ENCODE results near the gene ATP2B2. TPM values are rescaled to one million over a fixed set of nuclear protein-coding genes. Genes with fewer than 3 reads are reported as not detected.

ATP2B2 gene
- total RNA-seq, 1 experiment from 2014 or later: not detected

- no peaks in the 10 kb centered on the region for H3K4me1 Mint-ChIP-seq (ENCODE audit: low read depth, unreplicated experiment)
- H3K27me3 Mint-ChIP-seq (ENCODE audit: unreplicated experiment): peaks cover 38% of the 10 kb centered on the region
- H3K36me3 Mint-ChIP-seq (ENCODE audit: insufficient read depth, unreplicated experiment): peaks cover 36% of the 10 kb centered on the region
- no TSS peak for BruUV-seq (replicated peaks)
- peak overlapping the region; percentile 82 for H3K4me3 Mint-ChIP-seq (ENCODE audit: low read depth, unreplicated experiment)
- no peak for TF ChIP-seq CTCF (IDR thresholded peaks at IDR 0.05; ENCODE audit: unreplicated experiment)
- CTCF ChIA-PET: interaction anchor here (0.7 to 1.3 kb wide), 4 partner anchors 16 to 218 kb away, joined by 3 to 6 read pairs (median 4); no protein-coding TSS in a partner anchor
- peak overlapping the region; percentile 72 for H3K27ac Mint-ChIP-seq (ENCODE audit: unreplicated experiment)
- DNase-seq: no peak
- H3K9me3 Mint-ChIP-seq (ENCODE audit: low read depth, unreplicated experiment): no peaks in the 10 kb centered on the region
- intact Hi-C loops (cut with micrococcal nuclease; ENCODE audit: unreplicated experiment): no loop called here
Measured at GRCh38 chr3:10321630-10322351, 183.6 kb downstream of the ATP2B2 start.

GRCh38 chr3:10320320-10320677, 185.1 kb downstream of the ATP2B2 start:
- TF ChIP-seq CTCF (IDR thresholded peaks at IDR 0.05; ENCODE audit: unreplicated experiment): no peak
- BruUV-seq (replicated peaks): no TSS peak
- Mint-ChIP-seq H3K27me3 (ENCODE audit: unreplicated experiment) (peaks cover 23% of the 10 kb centered on the region), H3K4me1 (ENCODE audit: low read depth, unreplicated experiment) (no peaks in the 10 kb centered on the region), H3K9me3 (ENCODE audit: low read depth, unreplicated experiment) (no peaks in the 10 kb centered on the region), H3K36me3 (ENCODE audit: insufficient read depth, unreplicated experiment) (peaks cover 36% of the 10 kb centered on the region), H3K4me3 (ENCODE audit: low read depth, unreplicated experiment) (peak overlapping the region; percentile 82), H3K27ac (ENCODE audit: unreplicated experiment) (peak overlapping the region; percentile 72)
- CTCF ChIA-PET: interaction anchor here (0.6 to 1.3 kb wide), 5 partner anchors 22 to 387 kb away, joined by 3 to 11 read pairs (median 5); no protein-coding TSS in a partner anchor
- intact Hi-C loops (cut with micrococcal nuclease; ENCODE audit: unreplicated experiment): no loop called here
- no peak for DNase-seq

DNA sequence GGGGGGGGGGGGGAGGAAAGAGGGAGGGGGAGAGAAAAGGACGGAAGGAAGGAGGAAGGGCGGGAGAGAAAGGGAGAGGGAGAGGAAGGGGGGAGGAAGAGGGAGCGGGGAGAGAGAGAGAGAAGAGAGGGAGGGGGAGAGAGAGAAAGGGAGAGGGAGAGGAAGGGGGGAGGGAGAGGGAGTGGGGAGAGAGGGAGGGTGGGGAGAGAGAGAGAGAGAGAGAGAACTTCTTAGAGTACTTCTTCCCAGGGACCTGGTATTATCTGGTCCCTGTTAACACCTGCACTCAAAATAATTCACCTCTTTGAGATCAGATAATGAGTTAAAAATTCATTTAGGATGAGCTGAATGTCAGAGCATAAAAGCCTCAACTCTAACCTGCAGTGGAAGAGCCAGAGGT, 185.6 kb downstream of the ATP2B2 start:
- DNase-seq: no peak
- Mint-ChIP-seq H3K4me3 (ENCODE audit: low read depth, unreplicated experiment) (peak overlapping the region; percentile 82), H3K4me1 (ENCODE audit: low read depth, unreplicated experiment) (no peaks in the 10 kb centered on the region), H3K9me3 (ENCODE audit: low read depth, unreplicated experiment) (no peaks in the 10 kb centered on the region), H3K36me3 (ENCODE audit: insufficient read depth, unreplicated experiment) (peaks cover 36% of the 10 kb centered on the region), H3K27me3 (ENCODE audit: unreplicated experiment) (peaks cover 18% of the 10 kb centered on the region), H3K27ac (ENCODE audit: unreplicated experiment) (peak overlapping the region; percentile 72)
- CTCF ChIA-PET: interaction anchor here (0.8 to 1.1 kb wide), 2 partner anchors 23 to 387 kb away, joined by 3 to 11 read pairs; no protein-coding TSS in a partner anchor
- no peak for TF ChIP-seq CTCF (IDR thresholded peaks at IDR 0.05; ENCODE audit: unreplicated experiment)
- BruUV-seq (replicated peaks): no TSS peak
- intact Hi-C loops (cut with micrococcal nuclease; ENCODE audit: unreplicated experiment): no loop called here

- intact Hi-C loops (cut with micrococcal nuclease; ENCODE audit: unreplicated experiment): no loop called here
- Mint-ChIP-seq H3K27ac (ENCODE audit: unreplicated experiment) (no peak overlapping the region), H3K4me3 (ENCODE audit: low read depth, unreplicated experiment) (peak overlapping the region; percentile 82), H3K36me3 (ENCODE audit: insufficient read depth, unreplicated experiment) (peaks cover 36% of the 10 kb centered on the region), H3K27me3 (ENCODE audit: unreplicated experiment) (peaks cover 12% of the 10 kb centered on the region), H3K4me1 (ENCODE audit: low read depth, unreplicated experiment) (no peaks in the 10 kb centered on the region), H3K9me3 (ENCODE audit: low read depth, unreplicated experiment) (no peaks in the 10 kb centered on the region)
- CTCF ChIA-PET: no interaction called here
- no peak for TF ChIP-seq CTCF (IDR thresholded peaks at IDR 0.05; ENCODE audit: unreplicated experiment)
- BruUV-seq (replicated peaks): no TSS peak
- no peak for DNase-seq
Measured at GRCh38 chr3:10319251-10319650, 186.1 kb downstream of the ATP2B2 start.
